Effector CD4-positive, alpha-beta T cell (primary cell): ENCODE data around the gene TTC28.

Source experiments
- DNase-seq: peaks from one replicate; pipeline ENCODE4 v3.0.0-alpha.2; 2020

TTC28 gene

GRCh38 chr22:27980424-27981148 lies 699.1 kb downstream of the TTC28 start:
- DNase-seq, result no peak

DNA sequence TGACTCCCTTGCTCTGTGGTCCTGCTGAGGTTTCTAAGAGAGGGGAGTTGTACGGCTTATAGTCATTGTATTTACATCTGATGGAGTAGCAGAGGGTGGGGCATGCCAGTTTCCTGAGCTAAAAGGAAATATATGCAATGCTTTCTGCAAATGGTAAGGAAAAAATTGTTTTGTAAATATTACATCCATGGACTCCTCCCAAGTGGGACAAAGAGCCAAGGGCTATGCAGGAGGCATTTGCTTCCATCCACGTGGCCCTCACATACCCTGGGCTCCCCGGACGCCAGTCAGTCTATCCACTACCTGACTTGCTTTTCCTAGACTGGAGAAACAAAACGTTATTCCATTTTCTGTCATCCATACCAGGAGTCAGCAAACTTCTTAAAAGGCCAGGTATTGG lies 700.8 kb downstream of the TTC28 start:
- no peak for DNase-seq

GRCh38 chr22:27978317-27978716 lies 701.3 kb downstream of the TTC28 start:
- no peak for DNase-seq

GRCh38 chr22:27976586-27976985 lies 703.1 kb downstream of the TTC28 start:
- DNase-seq, result no peak

DNA sequence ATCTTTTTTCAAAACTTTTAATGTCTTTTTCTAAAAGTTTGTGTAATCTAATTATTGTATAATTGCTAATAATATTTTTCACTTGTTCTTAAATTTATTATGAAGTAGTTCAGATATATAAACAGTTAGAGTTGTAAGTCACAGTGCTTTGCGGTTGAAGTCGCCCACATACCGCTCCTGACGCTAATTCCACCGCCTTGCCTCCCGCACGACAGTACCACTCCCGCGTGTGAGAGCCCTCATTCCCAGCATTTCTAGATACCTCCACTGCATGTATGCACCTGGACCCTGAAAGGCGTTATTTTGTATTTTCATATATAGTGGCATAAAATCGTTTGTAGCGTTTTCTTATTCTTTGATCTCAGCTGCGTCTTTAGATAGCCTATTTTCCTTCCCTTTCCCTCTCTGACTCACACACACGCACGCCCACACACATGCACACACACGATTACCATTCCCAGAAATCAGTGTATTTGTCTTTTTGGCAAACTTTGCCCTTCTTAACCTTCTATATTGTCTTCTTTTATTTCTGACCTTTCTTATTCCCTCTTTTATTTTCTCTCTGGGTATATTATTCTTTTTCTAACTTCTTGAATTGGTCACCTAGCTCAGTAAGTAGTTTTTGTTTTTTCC lies 704.1 kb downstream of the TTC28 start:
- DNase-seq, result no peak

DNA sequence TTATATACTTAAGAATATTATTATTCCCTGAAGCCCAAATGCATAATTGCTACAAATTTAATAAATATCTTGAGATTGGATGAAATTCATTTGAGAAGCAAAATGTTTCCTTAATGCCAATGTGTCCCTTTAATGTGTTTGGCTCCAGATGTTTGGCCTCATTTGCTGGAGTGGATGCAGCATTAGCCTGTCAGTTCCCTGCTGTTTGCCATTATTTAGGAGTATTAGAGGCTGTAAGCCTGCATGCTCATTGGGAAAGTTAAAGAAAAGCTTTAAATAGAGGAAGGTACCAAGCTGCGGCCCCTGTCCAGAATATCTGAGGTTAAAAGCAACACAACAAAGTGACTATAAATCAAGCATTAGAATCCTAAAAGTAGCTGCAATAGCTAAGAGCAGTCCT lies 705.8 kb downstream of the TTC28 start:
- DNase-seq, result no peak

DNA sequence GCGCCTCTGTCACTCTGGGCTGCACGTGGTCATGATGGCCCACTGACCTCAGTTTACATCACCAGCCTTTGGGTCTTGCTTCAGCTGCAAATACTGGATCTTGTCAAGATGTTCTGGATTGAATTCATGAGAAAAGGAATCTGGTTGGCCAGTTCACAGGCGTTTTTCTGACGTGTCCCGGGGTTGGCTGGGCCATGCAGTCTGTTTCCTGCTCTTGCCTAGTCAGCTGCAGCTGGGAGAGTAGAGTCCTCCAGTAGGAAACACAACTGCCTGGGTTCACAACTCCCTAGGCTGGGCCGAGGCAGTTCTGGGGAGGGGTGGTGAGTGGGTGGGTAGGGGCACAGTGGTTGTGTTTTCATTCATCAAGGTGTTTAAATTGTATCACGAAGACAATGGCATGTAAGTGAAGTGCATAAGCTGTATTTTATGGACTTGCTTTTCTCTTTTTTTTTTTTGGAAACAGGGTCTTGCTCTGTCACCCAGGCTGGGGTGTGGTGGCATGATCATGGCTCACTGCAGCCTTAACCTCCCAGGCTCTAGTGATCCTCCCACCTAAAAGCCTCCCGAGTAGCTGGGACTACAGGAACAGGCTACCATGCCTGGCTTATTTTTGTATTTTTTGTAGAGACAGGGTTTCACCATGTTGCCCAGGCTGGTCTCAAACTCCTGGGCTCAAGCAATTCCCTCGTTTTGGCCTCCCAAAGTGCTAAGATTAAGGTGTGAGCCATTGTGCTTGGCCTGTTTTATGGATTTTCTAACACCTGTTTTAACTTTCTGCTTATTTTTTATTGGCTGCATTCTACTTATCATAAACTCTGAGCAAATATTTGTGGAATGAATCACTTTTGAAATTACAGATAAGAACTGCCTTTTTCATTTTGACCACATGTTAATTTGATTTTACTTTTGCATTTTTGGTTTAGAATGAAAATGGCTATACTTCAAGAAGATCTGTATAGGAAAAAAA lies 706.6 kb downstream of the TTC28 start:
- DNase-seq, result no peak

DNA sequence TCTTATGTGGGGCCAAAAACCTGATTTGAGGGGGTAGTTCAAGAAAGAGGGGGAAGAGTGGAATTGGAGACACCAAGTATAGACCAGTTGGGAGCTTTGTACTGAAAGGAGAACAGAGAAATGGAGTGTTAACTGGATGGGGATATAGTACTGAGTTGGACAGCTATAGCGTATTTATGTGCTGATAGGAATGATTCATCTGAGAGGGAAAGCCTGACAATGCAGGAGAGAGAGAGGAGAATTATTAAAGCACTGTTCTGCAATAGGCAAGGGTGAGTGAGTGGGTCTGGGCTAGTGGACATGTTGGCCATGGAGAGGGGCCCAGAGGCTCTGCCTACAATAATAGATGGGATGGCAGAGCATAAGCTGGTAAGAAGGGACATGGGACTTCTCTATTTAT lies 707.7 kb downstream of the TTC28 start:
- no peak for DNase-seq

- no peak for DNase-seq
Observed at GRCh38 chr22:27970596-27971220, 708.9 kb downstream of the TTC28 start.

DNA sequence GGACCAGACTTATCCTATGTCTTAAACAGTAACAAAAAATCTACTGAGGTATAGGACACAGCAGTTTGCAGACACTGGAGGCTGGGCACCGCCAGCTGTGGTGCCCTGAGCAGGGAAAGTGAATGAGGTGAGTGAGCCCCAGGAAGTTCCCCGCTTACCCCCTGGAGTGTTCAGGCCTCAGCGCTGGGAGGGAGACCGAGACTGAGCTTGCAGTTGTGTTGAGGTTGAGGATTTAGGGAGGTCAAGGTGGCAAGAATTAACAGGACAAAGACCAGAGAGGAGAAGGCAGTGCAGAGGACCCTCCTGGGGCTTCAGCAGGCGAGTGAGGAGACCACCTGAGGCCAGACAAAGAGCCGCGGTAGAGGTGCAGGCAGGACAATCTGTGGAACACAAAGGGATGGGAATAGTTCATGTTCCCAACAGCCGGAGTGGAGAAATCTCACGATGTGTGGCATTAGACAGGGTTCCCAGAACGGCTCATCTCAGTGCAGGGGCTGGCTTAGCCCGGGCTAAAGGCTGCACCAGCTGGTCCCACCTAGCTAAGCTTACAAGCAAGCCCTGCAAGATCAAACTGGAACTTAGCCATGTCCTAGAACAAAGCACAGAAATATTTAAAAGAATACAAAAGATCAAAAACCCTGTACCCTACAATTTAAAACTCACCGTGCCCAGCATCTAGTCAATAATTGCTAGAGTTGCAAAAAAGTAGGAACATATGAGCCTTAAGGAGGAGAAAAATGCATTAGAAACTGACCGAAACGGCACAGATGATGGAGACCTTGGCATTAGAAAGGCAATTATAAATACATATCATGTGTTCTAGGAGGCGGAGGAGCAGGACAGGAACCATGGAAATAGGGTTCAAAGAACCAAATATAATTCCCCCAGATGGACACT lies 713.2 kb downstream of the TTC28 start:
- no peak for DNase-seq

- no peak for DNase-seq
Observed at GRCh38 chr22:27962268-27963044, 717.2 kb downstream of the TTC28 start.

- DNase-seq, result no peak
Observed at GRCh38 chr22:27961680-27962079, 718.0 kb downstream of the TTC28 start.

DNA sequence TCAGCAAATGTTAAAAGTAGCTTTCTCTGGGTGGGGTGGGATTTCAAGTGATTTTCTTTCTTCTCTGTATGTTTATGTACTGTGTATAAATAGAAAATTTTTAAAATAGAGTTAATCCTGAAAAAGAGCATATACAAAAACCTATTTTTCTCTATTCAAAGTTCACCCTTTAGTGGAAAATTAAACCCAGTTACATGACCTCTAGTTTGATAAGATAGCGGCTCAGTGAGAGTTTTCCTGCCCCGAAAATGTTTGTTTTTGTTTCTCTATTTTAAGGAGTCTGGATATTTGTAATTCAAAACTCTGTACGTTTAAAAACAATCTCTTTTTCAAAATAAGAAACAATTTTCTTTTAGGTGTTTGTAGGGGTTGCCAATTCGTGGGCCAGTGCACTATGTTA lies 718.5 kb downstream of the TTC28 start:
- DNase-seq, result no peak

DNA sequence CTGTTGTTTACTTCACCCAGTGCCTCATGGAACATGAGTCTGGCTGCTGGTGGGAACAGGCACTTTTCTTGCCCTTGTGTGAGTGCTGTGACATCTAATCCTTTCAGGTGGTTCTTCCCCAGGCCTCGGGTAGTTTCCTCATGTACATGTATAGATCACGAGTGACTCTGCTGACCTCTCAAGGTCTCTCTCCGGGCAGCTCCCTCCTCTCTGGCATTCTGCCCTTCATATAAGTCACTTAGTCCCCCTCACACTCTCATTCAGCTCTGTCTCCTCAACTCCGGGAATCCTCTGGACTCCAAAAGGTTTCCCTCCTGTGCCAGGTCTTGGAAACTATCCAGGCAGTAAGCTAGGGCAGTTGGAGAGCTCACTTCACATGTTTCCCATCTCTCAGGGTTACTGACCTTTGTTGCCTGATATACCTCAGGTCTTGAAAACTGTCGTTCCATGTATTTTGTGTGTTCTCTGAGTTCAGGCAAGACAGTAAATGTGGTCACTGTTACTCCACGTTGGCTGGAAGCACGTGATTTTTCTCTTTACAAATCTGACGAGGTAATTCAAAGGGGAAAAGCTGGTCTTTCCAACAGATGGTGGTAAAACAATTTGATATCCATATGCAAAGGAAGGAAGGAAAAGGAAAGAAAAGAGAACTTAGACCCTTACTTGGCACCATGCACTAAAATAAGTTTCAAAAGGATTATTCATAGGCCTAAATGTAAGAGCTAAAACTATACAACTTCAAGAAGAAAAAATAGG lies 720.1 kb downstream of the TTC28 start:
- no peak for DNase-seq

DNA sequence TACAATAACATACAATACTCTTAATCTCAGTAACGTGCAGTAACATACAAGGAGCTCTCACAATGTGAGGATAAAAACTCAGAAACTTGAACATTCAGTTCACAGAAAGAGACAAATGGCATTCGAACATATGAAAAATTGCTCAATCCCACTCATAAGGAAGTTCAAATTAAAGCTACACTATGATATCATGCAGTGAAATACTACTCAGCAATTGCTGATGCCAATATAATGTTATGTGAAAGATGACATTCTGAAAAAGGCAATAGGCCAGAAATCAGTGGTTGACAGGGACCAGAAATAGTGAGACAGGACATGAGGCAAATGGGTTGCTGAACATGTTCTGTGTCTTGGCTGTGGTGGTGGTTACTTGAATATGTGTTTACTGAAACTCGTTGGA lies 726.9 kb downstream of the TTC28 start:
- no peak for DNase-seq

DNA sequence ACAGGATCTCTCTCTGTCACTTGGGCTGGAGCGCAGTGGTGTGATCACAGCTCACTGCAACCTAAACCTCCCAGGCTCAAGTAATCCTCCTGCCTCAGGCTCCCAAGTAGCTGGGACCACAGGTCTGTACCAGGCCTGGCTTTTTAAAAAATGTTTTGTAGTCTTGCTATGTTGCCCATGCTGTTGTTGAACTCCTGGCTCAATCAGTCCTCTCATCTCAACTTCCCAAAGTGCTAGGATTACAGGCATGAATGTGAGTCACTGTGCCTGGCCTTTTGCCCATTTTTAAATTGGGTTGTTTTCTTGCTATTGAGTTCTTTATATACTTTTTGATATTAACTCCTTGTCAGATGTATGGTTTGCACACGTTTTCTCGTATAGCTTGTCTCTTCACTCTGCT lies 727.5 kb downstream of the TTC28 start:
- no peak for DNase-seq

GRCh38 chr22:27949421-27949820 lies 730.2 kb downstream of the TTC28 start:
- no peak for DNase-seq

GRCh38 chr22:27948569-27948968 lies 731.1 kb downstream of the TTC28 start:
- DNase-seq, result no peak

- DNase-seq, result no peak
Observed at GRCh38 chr22:27947448-27947847, 732.2 kb downstream of the TTC28 start.

- DNase-seq, result no peak
Observed at GRCh38 chr22:27941143-27941542, 738.5 kb downstream of the TTC28 start.
